ENCODE results near the gene NXF1. TPM values are rescaled to one million over a fixed set of nuclear protein-coding genes. Genes with fewer than 3 reads are reported as not detected.

NXF1 gene
- total and polyA plus RNA-seq, 2 of the 13 experiments (the other 11 are each of a cell fraction or from before 2014, with no cell fraction given), result 30.4 to 30.9 TPM

DNA sequence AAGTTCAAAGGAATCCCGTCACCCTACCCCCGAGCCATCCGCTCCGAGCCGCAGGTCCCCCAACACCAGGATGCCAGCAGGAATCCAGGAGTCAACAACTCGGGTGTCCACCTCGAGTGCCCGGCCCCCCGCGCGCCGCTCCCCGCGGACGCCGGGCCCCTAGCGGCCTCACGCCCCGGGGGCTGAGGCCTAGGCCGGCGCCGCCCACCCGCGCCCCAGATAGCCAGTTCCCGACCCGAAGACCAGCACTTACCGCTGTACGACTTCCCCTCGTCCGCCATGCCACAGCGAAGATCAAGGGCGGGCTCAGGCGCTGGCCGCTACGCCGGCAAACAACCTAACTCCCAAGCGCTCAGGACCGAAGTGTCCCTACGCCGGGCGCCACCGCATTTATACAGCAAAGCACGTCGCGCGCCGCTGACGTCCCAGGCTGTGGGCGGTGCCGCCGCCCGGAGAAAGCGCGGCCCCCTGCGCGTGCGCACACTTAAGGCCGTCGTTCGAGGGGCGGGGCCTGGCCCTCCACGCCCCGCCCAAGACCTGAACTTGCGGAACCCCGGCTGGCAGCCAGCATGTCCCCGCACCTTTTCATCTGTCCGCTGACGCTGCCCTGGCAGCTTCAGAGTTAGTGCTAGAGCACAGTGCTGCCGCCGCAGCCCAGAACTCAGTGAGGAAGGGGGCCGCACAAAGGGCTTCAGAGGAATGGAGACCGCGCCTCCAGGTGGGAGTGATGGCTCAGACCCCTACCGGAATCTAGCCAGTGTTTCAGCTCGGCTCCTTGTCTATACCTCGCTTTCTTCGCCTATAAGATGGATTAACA is at the start of gene NXF1 (continued):
- TF ChIP-seq, protein P1, sequence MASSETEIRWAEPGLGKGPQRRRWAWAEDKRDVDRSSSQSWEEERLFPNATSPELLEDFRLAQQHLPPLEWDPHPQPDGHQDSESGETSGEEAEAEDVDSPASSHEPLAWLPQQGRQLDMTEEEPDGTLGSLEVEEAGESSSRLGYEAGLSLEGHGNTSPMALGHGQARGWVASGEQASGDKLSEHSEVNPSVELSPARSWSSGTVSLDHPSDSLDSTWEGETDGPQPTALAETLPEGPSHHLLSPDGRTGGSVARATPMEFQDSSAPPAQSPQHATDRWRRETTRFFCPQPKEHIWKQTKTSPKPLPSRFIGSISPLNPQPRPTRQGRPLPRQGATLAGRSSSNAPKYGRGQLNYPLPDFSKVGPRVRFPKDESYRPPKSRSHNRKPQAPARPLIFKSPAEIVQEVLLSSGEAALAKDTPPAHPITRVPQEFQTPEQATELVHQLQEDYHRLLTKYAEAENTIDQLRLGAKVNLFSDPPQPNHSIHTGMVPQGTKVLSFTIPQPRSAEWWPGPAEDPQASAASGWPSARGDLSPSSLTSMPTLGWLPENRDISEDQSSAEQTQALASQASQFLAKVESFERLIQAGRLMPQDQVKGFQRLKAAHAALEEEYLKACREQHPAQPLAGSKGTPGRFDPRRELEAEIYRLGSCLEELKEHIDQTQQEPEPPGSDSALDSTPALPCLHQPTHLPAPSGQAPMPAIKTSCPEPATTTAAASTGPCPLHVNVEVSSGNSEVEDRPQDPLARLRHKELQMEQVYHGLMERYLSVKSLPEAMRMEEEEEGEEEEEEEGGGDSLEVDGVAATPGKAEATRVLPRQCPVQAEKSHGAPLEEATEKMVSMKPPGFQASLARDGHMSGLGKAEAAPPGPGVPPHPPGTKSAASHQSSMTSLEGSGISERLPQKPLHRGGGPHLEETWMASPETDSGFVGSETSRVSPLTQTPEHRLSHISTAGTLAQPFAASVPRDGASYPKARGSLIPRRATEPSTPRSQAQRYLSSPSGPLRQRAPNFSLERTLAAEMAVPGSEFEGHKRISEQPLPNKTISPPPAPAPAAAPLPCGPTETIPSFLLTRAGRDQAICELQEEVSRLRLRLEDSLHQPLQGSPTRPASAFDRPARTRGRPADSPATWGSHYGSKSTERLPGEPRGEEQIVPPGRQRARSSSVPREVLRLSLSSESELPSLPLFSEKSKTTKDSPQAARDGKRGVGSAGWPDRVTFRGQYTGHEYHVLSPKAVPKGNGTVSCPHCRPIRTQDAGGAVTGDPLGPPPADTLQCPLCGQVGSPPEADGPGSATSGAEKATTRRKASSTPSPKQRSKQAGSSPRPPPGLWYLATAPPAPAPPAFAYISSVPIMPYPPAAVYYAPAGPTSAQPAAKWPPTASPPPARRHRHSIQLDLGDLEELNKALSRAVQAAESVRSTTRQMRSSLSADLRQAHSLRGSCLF (CRISPR knock-in tag; IDR thresholded peaks at IDR 0.05; ENCODE audit: borderline replicate concordance), result no peak
- TF ChIP-seq SP4 (CRISPR knock-in tag; IDR thresholded peaks at IDR 0.05), result peak; percentile 97
- peak; percentile 78; the same call in 1 of the 2 replicates for TF ChIP-seq ESRRA (CRISPR knock-in tag; IDR thresholded peaks at IDR 0.05; ENCODE audit: low read depth)
- TF ChIP-seq FOSL2 (CRISPR knock-in tag; IDR thresholded peaks at IDR 0.05), result peak; percentile 56
- peak; percentile 92 for TF ChIP-seq CREM (IDR thresholded peaks at IDR 0.05)
- peak; percentile 74 for TF ChIP-seq CREM (CRISPR knock-in tag; IDR thresholded peaks at IDR 0.05)
- TF ChIP-seq, protein P2, sequence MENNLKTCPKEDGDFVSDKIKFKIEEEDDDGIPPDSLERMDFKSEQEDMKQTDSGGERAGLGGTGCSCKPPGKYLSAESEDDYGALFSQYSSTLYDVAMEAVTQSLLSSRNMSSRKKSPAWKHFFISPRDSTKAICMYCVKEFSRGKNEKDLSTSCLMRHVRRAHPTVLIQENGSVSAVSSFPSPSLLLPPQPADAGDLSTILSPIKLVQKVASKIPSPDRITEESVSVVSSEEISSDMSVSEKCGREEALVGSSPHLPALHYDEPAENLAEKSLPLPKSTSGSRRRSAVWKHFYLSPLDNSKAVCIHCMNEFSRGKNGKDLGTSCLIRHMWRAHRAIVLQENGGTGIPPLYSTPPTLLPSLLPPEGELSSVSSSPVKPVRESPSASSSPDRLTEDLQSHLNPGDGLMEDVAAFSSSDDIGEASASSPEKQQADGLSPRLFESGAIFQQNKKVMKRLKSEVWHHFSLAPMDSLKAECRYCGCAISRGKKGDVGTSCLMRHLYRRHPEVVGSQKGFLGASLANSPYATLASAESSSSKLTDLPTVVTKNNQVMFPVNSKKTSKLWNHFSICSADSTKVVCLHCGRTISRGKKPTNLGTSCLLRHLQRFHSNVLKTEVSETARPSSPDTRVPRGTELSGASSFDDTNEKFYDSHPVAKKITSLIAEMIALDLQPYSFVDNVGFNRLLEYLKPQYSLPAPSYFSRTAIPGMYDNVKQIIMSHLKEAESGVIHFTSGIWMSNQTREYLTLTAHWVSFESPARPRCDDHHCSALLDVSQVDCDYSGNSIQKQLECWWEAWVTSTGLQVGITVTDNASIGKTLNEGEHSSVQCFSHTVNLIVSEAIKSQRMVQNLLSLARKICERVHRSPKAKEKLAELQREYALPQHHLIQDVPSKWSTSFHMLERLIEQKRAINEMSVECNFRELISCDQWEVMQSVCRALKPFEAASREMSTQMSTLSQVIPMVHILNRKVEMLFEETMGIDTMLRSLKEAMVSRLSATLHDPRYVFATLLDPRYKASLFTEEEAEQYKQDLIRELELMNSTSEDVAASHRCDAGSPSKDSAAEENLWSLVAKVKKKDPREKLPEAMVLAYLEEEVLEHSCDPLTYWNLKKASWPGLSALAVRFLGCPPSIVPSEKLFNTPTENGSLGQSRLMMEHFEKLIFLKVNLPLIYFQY (CRISPR knock-in tag; IDR thresholded peaks at IDR 0.05; ENCODE audit: borderline replicate concordance), result no peak; the same call in 1 of the 2 replicates
- TF ChIP-seq WIZ (CRISPR knock-in tag; IDR thresholded peaks at IDR 0.05), result no peak
- TF ChIP-seq ZNF224 (CRISPR knock-in tag; IDR thresholded peaks at IDR 0.05), result 0 out of 2 replicates have a peak, but pooled peaks have one; percentile 41
- TF ChIP-seq BHLHE40 (IDR thresholded peaks at IDR 0.05; ENCODE audit: low read length), result peak; percentile 53; the same call in 1 of the 2 replicates
- TF ChIP-seq KLF15 (CRISPR knock-in tag; IDR thresholded peaks at IDR 0.05; ENCODE audit: borderline replicate concordance), result no peak
- TF ChIP-seq ZSCAN31 (CRISPR knock-in tag; IDR thresholded peaks at IDR 0.05; ENCODE audit: low read depth), result peak; percentile 96
- TF ChIP-seq GATAD2A (CRISPR knock-in tag; IDR thresholded peaks at IDR 0.05), result peak; percentile 16; the same call in 1 of the 2 replicates
- TF ChIP-seq, protein P3, sequence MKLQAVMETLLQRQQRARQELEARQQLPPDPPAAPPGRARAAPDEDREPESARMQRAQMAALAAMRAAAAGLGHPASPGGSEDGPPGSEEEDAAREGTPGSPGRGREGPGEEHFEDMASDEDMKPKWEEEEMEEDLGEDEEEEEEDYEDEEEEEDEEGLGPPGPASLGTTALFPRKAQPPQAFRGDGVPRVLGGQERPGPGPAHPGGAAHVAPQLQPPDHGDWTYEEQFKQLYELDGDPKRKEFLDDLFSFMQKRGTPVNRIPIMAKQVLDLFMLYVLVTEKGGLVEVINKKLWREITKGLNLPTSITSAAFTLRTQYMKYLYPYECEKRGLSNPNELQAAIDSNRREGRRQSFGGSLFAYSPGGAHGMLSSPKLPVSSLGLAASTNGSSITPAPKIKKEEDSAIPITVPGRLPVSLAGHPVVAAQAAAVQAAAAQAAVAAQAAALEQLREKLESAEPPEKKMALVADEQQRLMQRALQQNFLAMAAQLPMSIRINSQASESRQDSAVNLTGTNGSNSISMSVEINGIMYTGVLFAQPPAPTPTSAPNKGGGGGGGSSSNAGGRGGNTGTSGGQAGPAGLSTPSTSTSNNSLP (IDR thresholded peaks at IDR 0.05; ENCODE audit: low read depth, low read length), result no peak
- TF ChIP-seq SRY (CRISPR knock-in tag; IDR thresholded peaks at IDR 0.05), result peak; percentile 94
- TF ChIP-seq, protein P4, sequence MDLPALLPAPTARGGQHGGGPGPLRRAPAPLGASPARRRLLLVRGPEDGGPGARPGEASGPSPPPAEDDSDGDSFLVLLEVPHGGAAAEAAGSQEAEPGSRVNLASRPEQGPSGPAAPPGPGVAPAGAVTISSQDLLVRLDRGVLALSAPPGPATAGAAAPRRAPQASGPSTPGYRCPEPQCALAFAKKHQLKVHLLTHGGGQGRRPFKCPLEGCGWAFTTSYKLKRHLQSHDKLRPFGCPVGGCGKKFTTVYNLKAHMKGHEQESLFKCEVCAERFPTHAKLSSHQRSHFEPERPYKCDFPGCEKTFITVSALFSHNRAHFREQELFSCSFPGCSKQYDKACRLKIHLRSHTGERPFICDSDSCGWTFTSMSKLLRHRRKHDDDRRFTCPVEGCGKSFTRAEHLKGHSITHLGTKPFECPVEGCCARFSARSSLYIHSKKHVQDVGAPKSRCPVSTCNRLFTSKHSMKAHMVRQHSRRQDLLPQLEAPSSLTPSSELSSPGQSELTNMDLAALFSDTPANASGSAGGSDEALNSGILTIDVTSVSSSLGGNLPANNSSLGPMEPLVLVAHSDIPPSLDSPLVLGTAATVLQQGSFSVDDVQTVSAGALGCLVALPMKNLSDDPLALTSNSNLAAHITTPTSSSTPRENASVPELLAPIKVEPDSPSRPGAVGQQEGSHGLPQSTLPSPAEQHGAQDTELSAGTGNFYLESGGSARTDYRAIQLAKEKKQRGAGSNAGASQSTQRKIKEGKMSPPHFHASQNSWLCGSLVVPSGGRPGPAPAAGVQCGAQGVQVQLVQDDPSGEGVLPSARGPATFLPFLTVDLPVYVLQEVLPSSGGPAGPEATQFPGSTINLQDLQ (CRISPR knock-in tag; IDR thresholded peaks at IDR 0.05), result no peak
